RWPE2 (cell line): ENCODE measurements around the gene USP49.
"Not testable (repeated sequence)": the region's sequence is repeated elsewhere in the genome, so short reads cannot be mapped to it uniquely, and the experiment has no call there.

ENCODE experiments used
- ATAC-seq: fragments of 200-7000 bp; cut with Tn5 transposase; 3 replicates; pipeline ENCODE4 v1.9.1; 2021; ENCODE audit warnings: low read depth
- DNase-seq: peaks from one replicate; pipeline ENCODE4 v3.0.0-alpha.2; 2020; ENCODE audit warnings: low spot score
- H3K27ac ChIP-seq: fragments of 450-650 bp; 2 replicates; pipeline ENCODE4 v1.5.1; 2017; ENCODE audit warnings: mild to moderate bottlenecking; ENCODE audit not compliant: poor library complexity, severe bottlenecking
- H3K27me3 ChIP-seq: fragments of 250-450 bp; sonication (Bioruptor Pico); 2 replicates; pipeline ENCODE4 v1.5.1; 2021; ENCODE audit warnings: mild to moderate bottlenecking, moderate library complexity; ENCODE audit not compliant: insufficient read depth, poor library complexity, severe bottlenecking
- H3K36me3 ChIP-seq: fragments of 250-450 bp; sonication (Bioruptor Pico); 2 replicates; pipeline ENCODE4 v1.5.1; 2020; ENCODE audit warnings: low read depth, mild to moderate bottlenecking, moderate library complexity
- H3K4me1 ChIP-seq: fragments of 250-450 bp; sonication (Bioruptor Pico); 2 replicates; pipeline ENCODE4 v1.5.1; 2021; ENCODE audit warnings: mild to moderate bottlenecking, moderate library complexity; ENCODE audit not compliant: insufficient read depth, poor library complexity, severe bottlenecking
- H3K4me3 ChIP-seq: fragments of 250-450 bp; sonication (Bioruptor Pico); 2 replicates; pipeline ENCODE4 v1.5.1; 2021; ENCODE audit warnings: mild to moderate bottlenecking, moderate library complexity; ENCODE audit not compliant: severe bottlenecking
- H3K9me3 ChIP-seq: fragments of 250-450 bp; sonication (Bioruptor Pico); 2 replicates; pipeline ENCODE4 v1.5.1; 2021; ENCODE audit warnings: mild to moderate bottlenecking, moderate library complexity; ENCODE audit not compliant: severe bottlenecking
- CTCF ChIP-seq: fragments of 450-650 bp; IDR thresholded peaks from one replicate; pipeline ENCODE4 v1.5.1; 2017; ENCODE audit warnings: mild to moderate bottlenecking, moderate library complexity; ENCODE audit not compliant: poor library complexity, severe bottlenecking

Gene USP49

GRCh38 chr6:41818271-41819054, 76.7 kb downstream of the USP49 start:
- no peak for TF ChIP-seq CTCF
- peak; percentile 65; the same call in 1 of the 3 replicates for ATAC-seq

GRCh38 chr6:41815587-41815986, 79.6 kb downstream of the USP49 start:
- DNase-seq: no peak
- no peaks in the 10 kb centered on the region for H3K27me3 ChIP-seq
- H3K36me3 ChIP-seq: no peaks in the 10 kb centered on the region
- no peak for TF ChIP-seq CTCF
- peaks cover 9% of the 10 kb centered on the region for H3K4me1 ChIP-seq
- no peak overlapping the region for H3K4me3 ChIP-seq
- ATAC-seq: no peak
- no peaks in the 10 kb centered on the region for H3K9me3 ChIP-seq
- H3K27ac ChIP-seq: peak overlapping the region; percentile 4

More at GRCh38 chr6:41818271-41819054, 76.7 kb downstream of the USP49 start:
- no peaks in the 10 kb centered on the region for H3K9me3 ChIP-seq
- H3K27ac ChIP-seq: no peak overlapping the region
- no peak for DNase-seq
- H3K27me3 ChIP-seq: no peaks in the 10 kb centered on the region
- H3K36me3 ChIP-seq: no peaks in the 10 kb centered on the region
- H3K4me1 ChIP-seq: peaks cover 9% of the 10 kb centered on the region
- H3K4me3 ChIP-seq: no peak overlapping the region

- Histone ChIP-seq H3K36me3 (no peaks in the 10 kb centered on the region), H3K4me3 (no peak overlapping the region), H3K4me1 (peaks cover 9% of the 10 kb centered on the region), H3K27me3 (no peaks in the 10 kb centered on the region), H3K27ac (no peak overlapping the region), H3K9me3 (no peaks in the 10 kb centered on the region)
- ATAC-seq (no peak), DNase-seq (no peak)
- no peak for TF ChIP-seq CTCF
These were observed 80.5 kb downstream of the USP49 start for GRCh38 chr6:41814629-41815028.

GRCh38 chr6:41813956-41814355, 81.2 kb downstream of the USP49 start:
- Histone ChIP-seq H3K4me1 (peaks cover 4% of the 10 kb centered on the region), H3K9me3 (no peaks in the 10 kb centered on the region), H3K27ac (no peak overlapping the region), H3K36me3 (no peaks in the 10 kb centered on the region), H3K4me3 (no peak overlapping the region), H3K27me3 (no peaks in the 10 kb centered on the region)
- no peak for DNase-seq
- TF ChIP-seq CTCF: no peak
- ATAC-seq: no peak

GRCh38 chr6:41813469-41813868, 81.7 kb downstream of the USP49 start:
- H3K36me3 ChIP-seq: no peaks in the 10 kb centered on the region
- DNase-seq (no peak), ATAC-seq (no peak)
- no peaks in the 10 kb centered on the region for H3K9me3 ChIP-seq
- H3K27me3 ChIP-seq: no peaks in the 10 kb centered on the region
- H3K4me3 ChIP-seq: no peak overlapping the region
- no peaks in the 10 kb centered on the region for H3K4me1 ChIP-seq
- no peak for TF ChIP-seq CTCF
- H3K27ac ChIP-seq: no peak overlapping the region

- ATAC-seq, DNase-seq: not testable (repeated sequence)
These were observed 83.2 kb downstream of the USP49 start for GRCh38 chr6:41811946-41812345.

More at GRCh38 chr6:41811946-41812345, 83.2 kb downstream of the USP49 start:
- H3K4me3 ChIP-seq, H3K36me3 ChIP-seq, H3K4me1 ChIP-seq, H3K27ac ChIP-seq, H3K27me3 ChIP-seq, H3K9me3 ChIP-seq: not testable (repeated sequence)
